ENCODE data around the gene ATF5. TPM values are rescaled to one million over a fixed set of nuclear protein-coding genes. Genes with fewer than 3 reads are reported as not detected.

The ATF5 gene
- total and polyA plus RNA-seq, 2 of the 13 experiments (the other 11 are each of a cell fraction or from before 2014, with no cell fraction given): 5.2 to 10.3 TPM

- Histone ChIP-seq H3K4me1 (ENCODE audit: insufficient read depth, low read length) (peaks cover 24% of the 10 kb centered on the region), H3K4me3 (replicated peaks in 1 of 3; ENCODE audit: insufficient read depth in 1 of 3, low read depth in 2 of 3, low read length in 3 of 3) (no peak overlapping the region), H3K4me2 (ENCODE audit: low read depth, low read length) (peak overlapping the region; percentile 18; the same call in 1 of the 2 replicates), H3K27me3 (ENCODE audit: control insufficient read depth in 1 of 2, insufficient read depth in 2 of 2, low read length in 2 of 2) (no peaks in the 10 kb centered on the region), H3K27ac (ENCODE audit: extremely low read length, insufficient read depth, low read length) (peak overlapping the region; percentile 57), H2AFZ (ENCODE audit: low read length) (no peak overlapping the region), H3K9me3 (ENCODE audit: low read length) (no peaks in the 10 kb centered on the region), H4K20me1 (ENCODE audit: insufficient read depth, low read length) (no peaks in the 10 kb centered on the region), H3K79me2 (ENCODE audit: insufficient read depth, low read length) (peaks cover 17% of the 10 kb centered on the region), H3K36me3 (replicated peaks in 1 of 2; ENCODE audit: control insufficient read depth in 1 of 2, insufficient read depth in 2 of 2, low read length in 2 of 2) (peaks cover 26 to 45% of the 10 kb centered on the region in 2 experiments), H3K9ac (ENCODE audit: insufficient read depth, low read depth, low read length) (peak overlapping the region; percentile 10; the same call in 1 of the 2 replicates)
- ChIA-PET CTCF (ENCODE audit: low intra/inter-chr PET ratio, low total read pairs) (interaction anchor here (1.2 kb wide), 1 partner anchor 71 kb away, joined by 4 read pairs; no protein-coding TSS in a partner anchor), POLR2A (interaction anchor here (2.5 kb wide), 1 partner anchor 17 kb away, joined by 17 read pairs; the partner anchor contains the start of genes ATF5 and NUP62)
- FAIRE-seq: peak; percentile 30
- intact Hi-C loops (cut with micrococcal nuclease; ENCODE audit: unreplicated experiment): no loop called here
- no TSS peak for BruUV-seq (replicated peaks)
- peak; percentile 44 for DNase-seq (ENCODE audit: low spot score)
- in situ Hi-C loops (cut with HindIII; ENCODE audit: extremely low pct_ligation_motif_present, low pct_unique_long_range_greater_than_20kb): no loop called here
- 90% methylated on average over 12 of the region's 21 CpGs for WGBS (ENCODE audit: low lambda C conversion rate)
- ATAC-seq: peak; percentile 75
- TF ChIP-seq PAXIP1 (CRISPR knock-in tag; conservative IDR thresholded peaks at IDR 0.05) (peak; percentile 43), ZNF720 (CRISPR knock-in tag; IDR thresholded peaks at IDR 0.05) (no peak), MTERF4 (CRISPR knock-in tag; IDR thresholded peaks at IDR 0.05) (no peak), ZNF513 (CRISPR knock-in tag; conservative IDR thresholded peaks at IDR 0.05) (no peak), PREB (CRISPR knock-in tag; IDR thresholded peaks at IDR 0.05) (no peak), ZMYM4 (CRISPR knock-in tag; IDR thresholded peaks at IDR 0.05) (peak; percentile 70), ZNF34 (CRISPR knock-in tag; IDR thresholded peaks at IDR 0.05; ENCODE audit: borderline replicate concordance) (no peak), HNRNPLL (IDR thresholded peaks at IDR 0.05; ENCODE audit: low read depth, low read length, poor library complexity, severe bottlenecking) (peak; percentile 79), REXO4 (CRISPR knock-in tag; IDR thresholded peaks at IDR 0.05; ENCODE audit: borderline replicate concordance) (no peak), ETV6 (CRISPR knock-in tag; conservative IDR thresholded peaks at IDR 0.05) (no peak), POLR2A (IDR thresholded peaks at IDR 0.05; ENCODE audit: insufficient read depth in 1 of 2, low read depth in 2 of 2, low read length in 2 of 2) (peak in 1 of 2 experiments; percentile 27; a peak in 1 of 4 replicates)
These were observed 15.9 kb upstream of the ATF5 start for GRCh38 chr19:49912965-49913685.
